Karpas-422 (cell line): Measurements from ENCODE around the gene SIMC1. TPM values are rescaled to one million over a fixed set of nuclear protein-coding genes. Genes with fewer than 3 reads are reported as not detected.
"Not testable (repeated sequence)": the region's sequence is repeated elsewhere in the genome, so short reads cannot be mapped to it uniquely, and the experiment has no call there.

Experiments used
- DNase-seq: peaks from one replicate; pipeline ENCODE4 v3.0.0-alpha.2; 2015
- H2AFZ ChIP-seq: fragments of 200-600 bp; sonication (generic); 2 replicates; pipeline ENCODE4 v1.6.1; 2014; ENCODE audit warnings: antibody characterized with exemption, low read length, mixed read lengths
- H3K27ac ChIP-seq: fragments of 200-600 bp; sonication (generic); 2 replicates; pipeline ENCODE4 v1.5.1; 2014; ENCODE audit warnings: mild to moderate bottlenecking, low read length, moderate library complexity
- H3K27me3 ChIP-seq: fragments of 200-600 bp; sonication (generic); 2 replicates; pipeline ENCODE4 v1.6.1; 2014; ENCODE audit warnings: low read length, mixed read lengths
- H3K36me3 ChIP-seq: fragments of 200-600 bp; sonication (generic); 2 replicates; pipeline ENCODE4 v1.6.1; 2014; ENCODE audit warnings: low read length, mixed read lengths; ENCODE audit not compliant: insufficient read depth
- H3K4me1 ChIP-seq: fragments of 200-600 bp; sonication (generic); 2 replicates; pipeline ENCODE4 v1.6.1; 2014; ENCODE audit warnings: mild to moderate bottlenecking, low read length, mixed read lengths
- H3K4me2 ChIP-seq: fragments of 200-600 bp; sonication (generic); 2 replicates; pipeline ENCODE4 v1.6.1; 2014; ENCODE audit warnings: low read length, low read depth, mild to moderate bottlenecking; ENCODE audit not compliant: poor library complexity, severe bottlenecking
- H3K4me3 ChIP-seq: fragments of 200-600 bp; sonication (generic); 2 replicates; pipeline ENCODE4 v1.5.1; 2014; ENCODE audit warnings: mild to moderate bottlenecking, antibody characterized with exemption, low read length, mixed read lengths
- H3K79me2 ChIP-seq: fragments of 200-600 bp; sonication (generic); 2 replicates; pipeline ENCODE4 v1.6.1; 2014; ENCODE audit warnings: mild to moderate bottlenecking, low read length, mixed read lengths
- H3K9ac ChIP-seq: fragments of 200-600 bp; sonication (generic); 2 replicates; pipeline ENCODE4 v1.6.0; 2014; ENCODE audit warnings: low read length
- H3K9me2 ChIP-seq: fragments of 200-600 bp; sonication (generic), shearing (Covaris generic); replicated peaks from 2 replicates; pipeline ENCODE4 v1.6.0; 2014; ENCODE audit warnings: mild to moderate bottlenecking, low read length, moderate library complexity; ENCODE audit not compliant: insufficient read depth
- H3K9me3 ChIP-seq: fragments of 300-700, 200-600 bp; sonication (generic); 2 replicates; pipeline ENCODE4 v1.6.1; 2014; ENCODE audit warnings: low read length, mixed read lengths
- H4K20me1 ChIP-seq: fragments of 200-600 bp; sonication (generic); 2 replicates; pipeline ENCODE4 v1.6.1; 2014; ENCODE audit warnings: mild to moderate bottlenecking, antibody characterized with exemption, low read length, low read depth; ENCODE audit not compliant: insufficient read depth
- total RNA-seq: library from RNA; depleted of rRNA; stranded (reverse); fragments of >200 nt; shearing (Covaris generic); gene quantifications from 2 replicates; pipeline ENCODE4 v1.2.3, GENCODE V29; 2014; ENCODE audit warnings: low replicate concordance

The SIMC1 gene
- total RNA-seq, 1 experiment from 2014 or later = 32.5 TPM

GRCh38 chr5:176201811-176202210 is 36.4 kb upstream of the SIMC1 start:
- Histone ChIP-seq H2AFZ (no peak overlapping the region), H3K36me3 (no peaks in the 10 kb centered on the region), H3K9me2 (no peaks in the 10 kb centered on the region), H3K4me3 (no peak overlapping the region), H3K79me2 (no peaks in the 10 kb centered on the region), H3K27ac (no peak overlapping the region), H3K9me3 (no peaks in the 10 kb centered on the region), H4K20me1 (no peaks in the 10 kb centered on the region), H3K4me1 (no peaks in the 10 kb centered on the region), H3K27me3 (no peaks in the 10 kb centered on the region), H3K4me2 (no peak overlapping the region), H3K9ac (no peak overlapping the region)
- no peak for DNase-seq

GRCh38 chr5:176203086-176203485 is 35.1 kb upstream of the SIMC1 start:
- Histone ChIP-seq H3K79me2 (no peaks in the 10 kb centered on the region), H3K9me3 (no peaks in the 10 kb centered on the region), H3K4me3 (no peak overlapping the region), H3K9me2 (no peaks in the 10 kb centered on the region), H4K20me1 (no peaks in the 10 kb centered on the region), H3K9ac (no peak overlapping the region), H2AFZ (no peak overlapping the region), H3K27ac (no peak overlapping the region), H3K4me2 (no peak overlapping the region), H3K4me1 (no peaks in the 10 kb centered on the region), H3K36me3 (no peaks in the 10 kb centered on the region), H3K27me3 (no peaks in the 10 kb centered on the region)
- no peak for DNase-seq

GRCh38 chr5:176203535-176203934 is 34.7 kb upstream of the SIMC1 start:
- H2AFZ ChIP-seq, H3K4me2 ChIP-seq, H3K27me3 ChIP-seq, DNase-seq, H4K20me1 ChIP-seq, H3K36me3 ChIP-seq, H3K9me3 ChIP-seq, H3K79me2 ChIP-seq, H3K4me3 ChIP-seq, H3K9ac ChIP-seq, H3K27ac ChIP-seq, H3K4me1 ChIP-seq, H3K9me2 ChIP-seq: not testable (repeated sequence)

DNA sequence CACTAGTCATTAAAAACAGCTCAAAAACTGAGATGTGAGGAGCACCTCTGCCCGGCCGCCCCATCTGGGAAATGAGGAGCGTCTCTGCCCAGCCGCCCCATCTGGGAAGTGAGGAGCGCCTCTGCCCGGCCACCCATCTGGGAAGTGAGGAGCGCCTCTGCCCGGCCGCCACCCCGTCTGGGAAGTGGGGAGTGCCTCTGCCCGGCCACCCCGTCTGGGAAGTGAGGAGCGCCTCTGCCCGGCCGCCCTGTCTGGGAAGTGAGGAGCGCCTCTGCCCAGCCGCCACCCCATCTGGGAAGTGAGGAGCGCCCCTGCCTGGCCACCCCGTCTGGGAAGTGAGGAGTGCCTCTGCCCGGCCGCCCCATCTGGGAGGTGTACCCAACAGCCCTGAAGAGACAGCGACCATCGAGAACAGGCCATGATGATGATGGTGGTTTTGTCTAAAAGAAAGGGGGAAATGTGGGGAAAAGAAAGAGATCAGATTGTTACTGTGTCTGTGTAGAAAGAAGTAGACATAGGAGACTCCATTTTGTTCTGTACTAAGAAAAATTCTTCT is 23.7 kb upstream of the SIMC1 start:
- H3K4me1 ChIP-seq, H4K20me1 ChIP-seq, DNase-seq, H3K27ac ChIP-seq, H3K9ac ChIP-seq, H3K27me3 ChIP-seq, H2AFZ ChIP-seq, H3K4me2 ChIP-seq, H3K36me3 ChIP-seq, H3K4me3 ChIP-seq, H3K9me3 ChIP-seq, H3K79me2 ChIP-seq, H3K9me2 ChIP-seq: not testable (repeated sequence)

DNA sequence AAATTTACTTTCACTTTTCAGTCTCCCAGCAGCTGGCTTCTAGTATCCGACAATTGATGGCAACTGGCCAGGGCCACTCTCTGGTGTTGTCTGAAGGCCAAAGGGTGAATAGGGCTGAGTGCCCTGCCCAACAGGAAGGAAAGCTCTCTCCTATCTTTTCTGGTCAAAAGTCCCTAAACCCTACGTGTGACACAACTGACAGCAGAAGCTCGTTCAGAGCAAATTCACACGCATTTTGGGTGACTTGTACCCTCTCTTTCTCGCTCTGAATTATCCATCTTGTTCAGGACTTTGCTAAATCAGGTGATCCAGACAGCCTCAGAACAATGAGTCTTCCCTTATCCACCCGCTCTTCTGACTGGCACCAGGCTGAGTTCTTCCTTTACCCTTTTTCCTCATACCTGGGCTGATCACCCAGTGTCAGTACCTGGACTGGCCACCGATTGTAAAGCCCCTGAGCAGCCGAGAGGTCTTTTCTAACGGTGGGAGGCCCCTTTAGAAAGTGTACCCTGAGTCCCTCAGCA is 21.8 kb upstream of the SIMC1 start:
- not testable (repeated sequence) for H3K27me3 ChIP-seq, H3K27ac ChIP-seq, H3K36me3 ChIP-seq, H3K4me3 ChIP-seq, H3K4me2 ChIP-seq, H3K79me2 ChIP-seq, H3K9ac ChIP-seq, H2AFZ ChIP-seq, DNase-seq, H3K9me3 ChIP-seq, H4K20me1 ChIP-seq, H3K4me1 ChIP-seq, H3K9me2 ChIP-seq

DNA sequence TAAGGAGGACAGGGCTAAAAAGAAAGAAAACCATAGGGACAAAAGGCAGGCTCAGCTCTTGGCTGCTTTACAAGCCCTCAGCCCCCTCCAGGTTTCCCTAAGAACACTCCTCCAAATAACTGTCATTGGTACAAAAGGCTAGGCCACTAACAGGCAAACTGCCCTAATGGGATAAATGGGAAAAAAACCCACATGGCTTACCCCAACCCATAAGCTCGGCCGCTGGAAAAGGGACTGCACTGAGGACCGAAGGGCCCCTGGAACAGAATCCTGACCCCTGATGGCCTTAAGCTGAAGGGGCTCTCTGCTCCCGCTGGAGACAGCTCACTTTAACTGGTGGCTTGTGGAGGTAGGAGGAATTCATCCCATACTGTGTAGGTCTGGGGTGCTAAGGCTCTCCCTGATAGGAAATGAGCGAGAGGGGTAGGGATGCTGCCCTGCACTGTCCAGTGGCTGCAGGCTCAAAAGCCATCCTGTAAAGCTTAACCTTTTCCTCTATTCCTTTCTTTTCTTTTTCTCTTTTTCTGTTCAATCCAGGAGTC is 21.0 kb upstream of the SIMC1 start:
- H4K20me1 ChIP-seq, H2AFZ ChIP-seq, H3K4me3 ChIP-seq, H3K9me3 ChIP-seq, H3K27me3 ChIP-seq, H3K4me1 ChIP-seq, H3K79me2 ChIP-seq, H3K27ac ChIP-seq, H3K9ac ChIP-seq, H3K36me3 ChIP-seq, H3K4me2 ChIP-seq, DNase-seq, H3K9me2 ChIP-seq: not testable (repeated sequence)

- not testable (repeated sequence) for DNase-seq, H4K20me1 ChIP-seq, H3K36me3 ChIP-seq, H3K4me1 ChIP-seq, H3K79me2 ChIP-seq, H3K4me3 ChIP-seq, H3K9ac ChIP-seq, H2AFZ ChIP-seq, H3K4me2 ChIP-seq, H3K9me2 ChIP-seq, H3K9me3 ChIP-seq, H3K27ac ChIP-seq, H3K27me3 ChIP-seq
Observed at GRCh38 chr5:176217764-176218163, 20.5 kb upstream of the SIMC1 start.

- not testable (repeated sequence) for H3K27me3 ChIP-seq, H3K9me2 ChIP-seq, DNase-seq, H3K4me1 ChIP-seq, H3K36me3 ChIP-seq, H3K9ac ChIP-seq, H3K4me3 ChIP-seq, H3K27ac ChIP-seq, H3K79me2 ChIP-seq, H4K20me1 ChIP-seq, H3K4me2 ChIP-seq, H3K9me3 ChIP-seq, H2AFZ ChIP-seq
Observed at GRCh38 chr5:176222006-176222405, 16.2 kb upstream of the SIMC1 start.

GRCh38 chr5:176228358-176228757 is 9.9 kb upstream of the SIMC1 start:
- not testable (repeated sequence) for H3K27ac ChIP-seq, H3K4me1 ChIP-seq, H3K36me3 ChIP-seq, H2AFZ ChIP-seq, DNase-seq, H3K27me3 ChIP-seq, H3K4me3 ChIP-seq, H3K4me2 ChIP-seq, H3K9ac ChIP-seq, H4K20me1 ChIP-seq, H3K9me3 ChIP-seq, H3K9me2 ChIP-seq, H3K79me2 ChIP-seq
